GM19035 (cell line): Measurements from ENCODE around the gene CHAF1A.

Experiments
- ATAC-seq: cut with Tn5 transposase; IDR thresholded peaks from one replicate; pipeline ENCODE4 v1.9.1; 2021; ENCODE audit not compliant: unreplicated experiment

CHAF1A gene

DNA sequence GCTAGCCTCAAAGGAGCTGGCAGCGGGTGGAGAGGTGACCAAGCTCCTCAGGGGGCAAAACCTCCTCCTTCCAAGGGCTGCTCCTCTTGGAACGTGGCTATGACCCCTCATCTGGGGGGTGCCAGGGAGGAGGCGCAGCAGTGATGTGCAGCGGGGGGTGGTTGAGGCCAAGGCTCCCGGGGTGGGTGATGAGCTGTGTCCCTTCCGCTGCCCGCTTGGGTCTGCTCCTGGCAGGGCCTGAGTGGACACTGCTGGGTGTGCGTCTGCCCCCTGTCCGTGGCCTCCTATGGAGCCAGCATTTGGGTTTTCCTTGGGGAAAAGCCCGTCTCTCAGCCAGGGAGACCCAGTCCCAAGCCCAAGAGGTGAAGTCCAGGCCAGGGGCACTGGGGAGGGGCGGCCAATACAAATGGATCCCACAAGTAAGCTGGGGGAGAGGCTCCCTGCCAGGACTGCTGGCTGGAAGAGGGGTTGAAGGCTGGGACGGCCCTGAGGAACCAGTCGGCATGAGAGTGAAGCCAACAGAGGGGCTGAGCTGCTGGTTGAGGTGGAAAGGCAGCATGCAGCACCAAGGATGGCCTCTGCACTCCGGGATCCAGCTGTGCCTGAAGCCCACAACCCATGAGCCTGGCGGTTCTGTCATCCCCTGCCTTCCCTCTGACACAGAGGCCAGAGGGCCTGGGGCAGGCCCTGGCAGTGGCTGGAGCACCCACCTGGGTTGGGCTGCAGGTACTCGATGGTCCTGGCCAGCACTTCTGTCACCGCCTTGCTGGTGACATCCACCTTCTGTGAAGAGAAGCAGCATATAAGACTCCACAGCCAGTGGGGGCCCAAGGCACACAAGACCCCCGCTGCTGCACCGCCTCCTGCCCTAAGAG lies 36.4 kb upstream of the CHAF1A start:
- no peak for ATAC-seq

DNA sequence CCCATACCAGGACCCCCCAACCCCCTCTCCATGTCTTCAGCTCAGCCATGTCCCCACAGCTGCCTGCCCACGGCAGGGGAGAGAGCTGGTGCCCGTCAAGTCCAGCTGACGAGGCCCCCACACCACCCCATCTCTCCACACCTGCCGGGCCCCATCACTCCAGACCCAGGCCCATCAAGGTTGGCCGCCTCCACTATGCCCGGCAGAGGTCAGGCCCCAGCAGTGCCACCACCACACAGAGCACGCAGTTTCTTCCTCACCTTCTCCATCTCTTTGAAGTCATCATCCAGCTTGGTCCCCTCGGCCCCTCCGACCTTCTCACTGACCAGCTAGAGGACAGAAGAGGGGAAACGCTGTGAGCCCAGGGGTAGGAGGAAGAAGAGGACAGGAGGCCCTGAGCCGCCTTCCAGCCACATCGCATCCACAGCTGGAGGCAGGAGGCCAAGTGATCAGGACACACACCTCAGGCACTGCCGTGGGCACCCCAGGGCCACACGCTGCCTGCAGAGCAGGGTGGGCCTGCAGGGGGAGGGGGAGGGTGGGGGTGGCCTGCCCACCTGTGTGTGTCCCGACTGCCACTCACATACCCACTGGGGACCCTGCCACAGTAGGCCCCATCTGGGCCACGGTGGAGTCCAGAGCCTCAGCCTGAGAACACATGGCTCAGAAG lies 35.6 kb upstream of the CHAF1A start:
- no peak for ATAC-seq

DNA sequence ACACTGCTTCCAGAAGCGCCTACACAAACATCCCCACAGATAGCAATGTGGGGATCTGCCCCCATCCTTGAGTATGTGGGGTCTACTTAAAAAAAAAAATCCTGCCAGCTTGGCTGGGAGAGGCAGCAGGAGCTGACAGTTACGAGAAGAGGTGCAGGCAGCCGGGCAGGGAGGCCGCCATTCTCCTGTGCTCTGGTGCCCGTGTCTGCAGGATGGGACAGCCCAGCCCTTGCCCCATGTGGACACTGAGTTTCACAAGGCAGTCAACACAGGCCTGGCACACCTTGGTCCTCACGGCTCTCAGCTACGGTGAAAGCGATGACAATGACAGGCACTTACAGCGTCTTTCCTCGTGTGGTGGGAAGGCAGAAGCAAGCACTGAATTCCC lies 35.1 kb upstream of the CHAF1A start:
- no peak for ATAC-seq

DNA sequence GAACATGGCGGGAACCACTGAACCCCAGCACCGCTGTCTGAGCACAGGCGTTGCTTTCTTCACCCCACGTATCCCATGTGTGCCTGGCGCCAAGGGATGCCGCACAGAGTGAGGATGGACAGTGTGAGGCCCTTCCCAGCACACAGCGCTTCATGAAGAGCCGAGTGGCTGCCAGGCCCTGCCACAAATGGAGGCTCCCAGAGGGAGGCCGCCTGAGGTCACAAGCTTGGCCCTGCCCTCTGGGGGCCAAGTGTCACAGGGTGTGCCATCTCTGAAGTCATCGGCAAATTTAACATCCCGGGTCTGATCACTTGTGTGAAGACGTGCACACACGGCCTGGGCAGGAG lies 34.7 kb upstream of the CHAF1A start:
- ATAC-seq: no peak

DNA sequence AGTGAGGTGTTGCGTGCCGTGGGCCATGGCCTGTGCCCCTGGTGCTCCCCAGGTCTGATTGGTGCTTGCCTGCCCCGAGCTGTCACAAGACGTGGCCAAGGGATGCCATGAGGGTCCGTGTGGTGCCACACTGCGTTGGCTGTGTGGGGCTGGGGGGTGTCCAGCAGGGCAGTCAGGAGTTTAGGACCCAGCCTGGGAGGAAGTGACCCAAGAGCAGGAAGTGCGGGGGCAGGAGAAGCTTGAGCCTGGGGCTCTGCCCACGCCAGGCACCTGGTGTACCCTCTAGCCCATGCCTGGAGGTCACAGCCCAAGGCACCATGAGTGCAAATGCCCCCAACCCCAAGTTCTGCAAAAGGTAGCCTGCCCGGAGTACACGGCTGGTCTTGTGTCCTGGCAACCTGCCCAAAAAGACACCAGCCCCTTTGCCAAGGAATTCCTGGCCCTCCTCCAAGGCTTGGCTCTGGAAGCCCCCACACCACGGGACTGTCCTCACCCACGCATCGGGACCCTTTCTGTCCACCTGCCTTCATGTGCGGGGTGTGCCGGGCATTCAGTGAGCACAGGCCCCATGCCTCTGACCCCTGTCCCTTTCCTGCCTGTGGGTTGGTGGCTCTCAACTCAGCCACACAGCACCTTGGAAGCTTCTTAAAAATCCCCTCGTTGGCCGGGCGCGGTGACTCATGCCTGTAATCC lies 34.2 kb upstream of the CHAF1A start:
- ATAC-seq: no peak

DNA sequence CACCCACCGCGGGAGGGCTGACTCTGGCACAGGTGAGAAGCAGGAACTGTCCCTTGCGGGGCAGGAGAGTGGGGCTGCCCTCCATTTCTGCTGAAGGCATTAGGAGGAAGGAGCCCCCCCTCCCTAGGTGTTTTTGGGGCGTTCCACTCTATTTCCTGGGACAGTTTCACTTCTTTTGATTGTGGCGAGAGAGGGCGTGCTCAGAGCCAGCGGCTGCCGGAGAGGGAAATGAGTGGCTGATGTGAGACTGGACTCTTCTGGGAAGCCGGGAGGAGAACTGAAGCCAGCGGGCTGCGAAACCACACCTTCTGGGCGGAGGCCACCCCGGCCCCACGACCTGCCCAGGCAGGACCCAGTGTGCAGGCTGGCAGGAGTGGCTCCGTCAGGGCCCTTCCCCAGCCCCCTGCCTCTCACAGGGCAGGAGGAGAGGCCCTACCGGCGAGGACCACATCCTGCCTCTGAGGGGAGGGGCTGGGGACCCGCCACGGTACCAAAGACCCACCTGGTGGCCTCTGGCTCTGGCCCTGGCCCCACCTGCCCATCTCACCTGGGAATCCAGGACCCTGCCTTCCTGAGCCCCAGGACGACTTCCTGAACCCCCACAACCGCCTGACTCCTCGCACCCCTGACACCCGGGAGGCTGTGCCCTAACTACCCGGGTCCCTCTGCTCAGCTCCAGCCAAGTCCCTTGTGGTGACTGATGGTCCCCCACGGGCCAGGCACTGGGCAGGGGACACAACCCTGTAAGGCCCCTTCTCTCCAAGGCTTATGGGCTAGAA lies 33.1 kb upstream of the CHAF1A start:
- peak; percentile 54 for ATAC-seq

DNA sequence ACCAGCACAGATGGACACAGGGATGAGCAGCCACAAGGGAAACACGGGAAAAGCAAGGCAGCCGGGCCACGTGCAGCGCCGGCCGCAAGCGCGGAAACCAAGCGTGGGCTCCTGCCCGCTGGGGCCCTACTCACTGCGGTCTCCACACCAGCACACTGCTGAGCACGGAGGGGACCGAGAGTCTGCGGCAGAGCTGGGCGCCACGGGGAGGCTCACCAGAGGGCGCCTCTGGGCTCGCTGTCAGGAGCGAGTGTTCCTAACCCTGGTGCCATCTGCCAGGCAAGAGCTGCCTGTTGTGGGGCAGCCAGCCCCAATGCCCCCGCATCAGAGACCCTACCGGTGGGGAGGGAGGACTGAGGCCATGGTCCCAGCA lies 32.6 kb upstream of the CHAF1A start:
- ATAC-seq: peak; percentile 52

DNA sequence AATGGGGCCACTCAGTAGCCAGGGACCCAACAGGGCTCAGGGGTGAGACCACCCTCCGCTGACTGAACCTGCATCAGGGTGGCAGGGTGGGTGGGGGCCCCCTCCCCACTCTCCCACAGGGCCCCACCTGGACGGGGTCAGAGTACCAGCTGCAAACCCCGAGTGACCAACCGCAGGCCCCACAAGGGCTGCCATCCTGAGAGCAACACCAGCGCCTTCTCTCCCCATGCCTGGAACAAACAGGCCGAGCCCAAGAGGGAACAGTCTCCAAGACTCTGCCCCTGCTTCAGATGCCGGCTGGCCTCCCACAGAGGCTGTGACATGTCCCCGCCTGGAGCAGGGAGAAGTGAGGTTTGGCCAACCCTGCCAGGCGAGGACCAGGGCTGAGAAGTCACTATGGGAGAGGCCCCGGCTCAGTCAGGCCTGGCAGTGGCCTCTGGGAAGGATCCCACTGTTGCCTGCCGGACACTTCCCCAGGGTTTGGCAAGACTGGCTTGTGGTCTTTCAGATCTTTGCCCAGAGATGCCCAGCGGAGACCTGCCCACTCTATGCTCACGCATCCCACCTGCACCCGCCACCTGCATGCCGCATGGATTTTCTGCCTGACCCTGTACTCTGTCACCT lies 31.9 kb upstream of the CHAF1A start:
- ATAC-seq: no peak

DNA sequence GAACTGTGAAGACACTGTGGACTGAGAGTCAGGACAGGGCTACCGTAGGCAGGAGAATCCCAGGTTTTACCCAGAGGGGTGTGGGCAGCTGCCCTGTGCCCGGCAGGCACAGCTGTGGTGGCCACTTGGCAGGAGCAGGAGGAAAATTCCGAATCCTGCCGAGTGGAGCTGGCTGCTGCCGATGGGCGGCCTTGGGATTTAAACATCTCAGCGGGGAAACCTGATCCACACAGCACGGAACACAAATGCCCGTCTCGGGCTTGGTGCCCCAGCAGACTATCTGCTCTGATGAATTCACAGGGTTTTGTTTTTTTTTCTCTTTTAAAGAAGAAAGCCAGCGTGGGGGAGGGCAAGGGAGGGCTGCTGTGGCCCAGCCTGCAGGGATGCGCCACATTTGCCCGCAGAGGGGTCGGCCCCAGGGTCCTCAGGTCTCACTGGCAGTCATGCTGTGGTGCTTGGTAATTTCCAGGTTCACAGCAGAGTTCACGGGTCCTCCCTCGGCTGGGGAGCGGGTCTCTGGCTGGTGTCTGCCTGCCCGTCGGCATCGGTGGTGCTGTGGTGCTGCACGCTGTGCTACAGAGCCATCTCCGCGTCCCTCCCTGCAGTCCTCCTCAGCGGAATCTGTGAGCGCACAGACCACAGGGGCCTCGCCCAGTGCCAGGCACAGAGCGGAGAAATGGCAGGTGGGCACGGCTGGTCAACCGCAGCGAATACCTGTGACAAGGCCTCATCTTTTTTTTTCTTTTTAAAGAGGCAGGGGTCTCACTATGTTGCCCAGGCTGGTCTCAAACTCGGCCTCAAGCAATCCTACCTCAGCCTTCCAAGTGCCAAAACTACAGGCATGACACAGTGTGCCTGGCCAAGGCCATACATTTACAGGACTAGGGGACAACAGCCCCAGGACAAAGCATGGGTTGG lies 30.9 kb upstream of the CHAF1A start:
- no peak for ATAC-seq

DNA sequence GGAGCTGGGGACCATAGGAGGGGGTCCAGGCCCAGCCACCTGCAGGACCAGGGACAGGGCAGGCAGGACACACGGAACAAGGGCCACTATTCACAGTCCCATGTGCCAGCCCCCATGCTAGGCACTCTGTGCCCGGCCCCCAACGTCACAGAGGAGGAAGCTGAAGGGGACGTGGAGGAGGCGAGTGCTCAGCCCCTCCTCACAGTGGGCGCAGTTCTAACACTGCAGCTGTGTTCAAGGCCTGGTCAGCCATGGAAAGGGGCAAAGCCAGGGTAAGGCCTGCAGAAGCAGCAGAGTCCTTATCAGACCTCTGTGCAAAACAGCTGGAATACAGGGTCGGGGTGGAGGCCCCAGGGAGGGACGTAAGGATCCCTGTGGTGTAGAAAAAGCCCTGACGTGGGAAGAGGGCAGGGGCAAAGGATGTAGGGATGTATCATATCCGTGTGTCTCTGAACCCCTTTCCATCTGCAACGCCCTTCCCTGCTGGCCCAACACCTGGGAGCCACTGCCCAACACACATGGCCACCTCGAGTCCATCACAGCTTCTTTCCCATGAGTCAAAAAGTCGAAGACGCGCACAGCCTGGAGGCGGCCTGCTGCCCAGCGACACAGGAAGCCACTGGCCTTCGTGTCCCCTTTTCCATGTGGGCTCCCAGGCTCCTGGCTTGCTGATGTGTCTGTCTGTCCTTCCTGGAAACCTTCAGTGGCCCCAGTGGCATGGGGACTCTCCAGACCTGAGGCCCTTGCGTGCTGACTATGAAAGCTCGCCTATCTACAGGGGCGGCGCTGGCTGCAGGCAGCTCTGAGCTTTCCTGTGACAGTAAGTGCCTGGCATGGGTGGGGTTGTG lies 30.1 kb upstream of the CHAF1A start:
- no peak for ATAC-seq

DNA sequence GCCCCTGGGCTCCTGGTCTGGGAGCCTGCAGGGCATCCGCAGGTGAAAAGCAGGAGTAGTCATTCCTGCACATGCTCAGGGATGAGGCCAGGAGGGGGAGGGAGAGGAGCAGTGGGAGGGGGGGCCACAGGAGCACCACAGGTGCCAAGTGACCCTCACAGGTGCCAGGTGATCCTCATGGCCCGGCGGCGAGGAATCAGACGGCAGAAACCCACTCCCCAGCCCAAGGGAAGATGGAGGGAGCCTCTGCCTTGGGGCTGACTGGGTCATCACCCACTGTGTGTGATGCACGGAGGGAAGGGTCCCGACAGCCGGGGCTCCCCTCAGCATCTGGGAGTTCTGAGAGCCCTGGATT lies 29.4 kb upstream of the CHAF1A start:
- ATAC-seq: no peak

DNA sequence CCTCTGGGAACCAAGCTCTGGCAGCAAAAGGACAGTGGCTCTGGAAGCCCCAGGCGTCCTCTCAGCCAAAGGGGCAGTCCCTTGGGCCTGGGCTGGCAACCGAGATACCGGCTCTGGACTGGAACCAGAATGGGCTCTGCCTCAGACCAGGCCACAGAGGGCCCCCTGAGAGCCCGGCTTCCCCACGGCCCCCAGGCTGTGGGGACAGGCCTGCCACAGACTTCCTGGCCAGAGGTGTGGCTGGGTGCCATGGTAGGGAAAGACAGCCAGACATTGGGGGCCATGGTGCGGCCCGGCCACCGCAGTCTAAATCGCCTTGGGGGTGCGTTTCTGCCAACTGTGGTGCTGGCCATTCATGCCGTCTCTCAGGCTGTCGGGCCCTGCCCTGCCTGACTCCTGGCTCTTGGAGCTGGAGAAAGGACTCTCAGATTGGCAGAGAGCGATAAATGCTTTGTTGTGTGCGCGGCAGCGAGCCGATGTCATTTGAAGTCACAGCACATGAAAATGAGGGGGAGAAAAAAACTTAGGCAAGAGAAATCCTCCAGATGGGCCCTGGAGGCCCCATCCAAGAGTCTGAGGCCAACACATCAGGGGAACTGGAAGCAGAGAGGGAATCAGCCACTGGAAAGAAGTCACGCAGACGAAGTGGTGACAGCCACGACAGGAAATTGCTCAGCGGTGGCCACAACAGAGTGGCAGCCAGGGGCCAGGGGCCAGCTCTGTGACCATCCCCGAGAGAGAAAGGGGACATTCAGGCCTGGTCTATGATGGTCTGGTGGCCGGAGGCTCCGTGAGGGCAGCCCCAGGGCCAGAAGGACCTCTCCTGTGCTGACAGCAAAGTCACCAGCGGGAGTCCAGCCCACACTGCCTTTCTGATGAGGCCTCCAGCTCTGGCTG lies 28.6 kb upstream of the CHAF1A start:
- ATAC-seq: no peak

DNA sequence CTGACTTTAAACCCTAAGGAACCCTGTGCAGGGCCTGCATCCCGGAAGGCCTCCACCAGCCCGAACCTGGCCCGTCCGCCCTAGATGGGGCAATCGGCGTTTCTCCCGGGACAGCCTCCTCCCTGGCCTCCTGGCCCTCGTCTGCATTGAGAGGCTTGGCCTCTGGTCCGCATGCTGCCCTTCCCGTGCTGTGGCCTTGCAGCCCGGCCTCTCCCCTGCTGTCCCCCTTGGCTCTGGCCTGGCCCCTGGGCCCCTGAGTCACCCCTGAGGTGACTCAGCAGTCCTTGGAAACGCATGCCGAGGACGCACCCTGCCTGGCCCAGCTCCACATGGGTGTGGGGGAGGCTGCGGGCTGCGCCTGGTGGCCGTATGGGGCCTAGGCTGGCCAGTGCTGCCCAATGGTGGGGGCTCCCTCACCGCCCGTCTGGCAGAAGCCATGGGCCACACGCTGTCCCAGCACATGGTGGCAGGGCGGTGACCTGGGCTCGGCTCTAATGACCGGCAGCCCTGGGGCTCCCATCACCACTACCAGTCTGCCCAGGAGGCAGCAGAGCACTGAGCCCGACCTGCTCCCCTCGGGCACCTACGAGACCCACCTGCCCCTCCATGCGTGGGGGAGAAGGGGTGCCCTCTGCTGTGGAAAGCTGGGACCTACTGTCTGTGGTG lies 27.8 kb upstream of the CHAF1A start:
- ATAC-seq: no peak

DNA sequence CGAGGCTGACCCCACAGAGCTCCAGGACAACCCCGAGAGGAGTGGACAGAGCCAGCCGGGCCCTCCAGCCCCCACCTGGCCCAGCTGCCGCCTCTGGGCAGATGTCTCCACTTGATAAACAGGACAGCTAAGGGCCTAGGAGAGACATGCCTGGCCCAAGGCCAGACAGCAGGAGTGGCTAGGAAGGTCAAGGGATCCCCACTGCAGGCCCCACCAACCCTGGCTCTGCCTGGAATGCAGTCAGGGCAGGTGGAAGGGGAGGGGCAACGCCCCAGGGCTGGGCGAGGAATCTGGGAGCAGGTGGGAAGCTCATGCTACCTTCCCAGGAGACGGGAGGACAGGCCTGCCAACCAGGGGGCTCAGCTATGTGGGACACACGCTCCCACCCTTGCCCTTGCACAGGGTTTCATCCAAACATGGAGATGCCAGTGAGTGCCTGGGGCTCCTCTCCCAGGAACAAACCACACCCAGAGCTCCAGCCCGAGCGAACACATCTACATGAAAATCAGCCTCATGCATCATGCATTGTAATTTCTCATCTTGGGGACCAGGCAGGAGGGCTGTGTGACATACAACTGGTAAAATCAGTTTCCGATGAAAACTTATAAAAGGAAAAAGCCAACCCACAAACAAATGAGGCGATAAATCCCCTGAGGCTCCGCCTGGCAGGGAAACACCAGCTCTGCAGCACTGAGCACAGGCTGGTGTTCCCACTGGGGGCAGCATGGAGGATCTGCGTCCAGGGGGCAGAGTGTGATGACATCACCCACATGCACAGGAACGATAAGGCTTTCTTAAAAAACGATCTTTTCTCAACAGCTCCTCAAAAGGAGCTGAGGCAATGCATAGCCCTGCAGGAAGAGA lies 27.0 kb upstream of the CHAF1A start:
- ATAC-seq: no peak

DNA sequence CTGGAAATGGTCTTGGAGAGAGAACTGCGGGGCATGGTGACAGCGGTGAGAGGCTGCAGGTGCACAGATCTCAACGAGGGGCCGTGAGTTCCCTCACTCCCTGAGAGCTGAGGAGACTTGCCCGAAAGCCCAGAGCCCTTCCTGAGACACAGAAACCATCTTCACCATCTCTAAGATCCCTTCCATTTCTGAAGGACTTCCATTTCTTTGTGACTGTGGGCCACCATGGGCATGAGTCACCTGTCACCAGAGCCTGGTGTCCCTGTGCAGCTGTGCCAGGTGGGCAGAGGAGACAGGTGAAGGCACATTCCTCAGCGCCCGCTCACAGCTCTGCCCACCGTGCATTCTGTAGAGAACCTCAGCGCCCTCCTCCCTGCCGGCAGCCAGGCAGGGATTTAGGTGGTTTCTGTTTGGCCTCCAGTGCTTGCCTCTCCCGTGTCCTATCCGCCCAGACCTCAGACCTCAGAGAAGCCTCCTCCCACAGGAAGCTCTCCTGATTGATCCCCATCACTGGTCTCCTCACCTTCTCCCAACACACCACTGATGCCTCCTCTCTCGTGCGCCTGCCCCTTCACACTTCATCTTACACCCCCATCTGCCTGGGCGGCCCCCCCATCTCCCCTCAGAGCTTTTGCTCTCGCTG lies 26.3 kb upstream of the CHAF1A start:
- ATAC-seq: no peak

DNA sequence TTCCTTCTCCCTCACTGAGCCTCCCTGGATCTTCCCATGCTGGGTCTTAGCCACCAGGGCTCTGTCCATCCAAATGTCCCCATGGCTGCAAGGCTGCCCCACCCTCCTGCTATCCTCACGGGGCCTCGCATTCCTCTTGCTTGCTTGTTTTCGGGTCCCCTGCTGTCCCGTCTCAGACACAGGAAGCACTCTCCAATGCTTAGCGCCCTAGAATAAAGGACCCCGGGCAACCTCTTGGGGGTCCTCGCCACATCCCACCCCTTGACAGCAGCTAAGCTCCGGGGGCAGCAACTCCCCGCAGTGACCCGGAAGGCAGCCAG lies 25.8 kb upstream of the CHAF1A start:
- no peak for ATAC-seq
